Retinal pigment epithelial cell (primary cell): ENCODE data around the gene OR1L8.
"Not testable (repeated sequence)": the region's sequence is repeated elsewhere in the genome, so short reads cannot be mapped to it uniquely, and the experiment has no call there.

Experiments
- DNase-seq: peaks from one replicate; pipeline ENCODE4 v3.0.0-alpha.2; 2010; ENCODE audit warnings: low read depth
- H3K4me3 ChIP-seq: 2 replicates; pipeline ENCODE4 v1.5.1; 2011; ENCODE audit warnings: mild to moderate bottlenecking, low read length, control low read depth, moderate library complexity
- TF ChIP-seq, protein P1 (sequence below): conservative IDR thresholded peaks from 2 replicates; pipeline ENCODE4 v1.5.1; 2011; ENCODE audit warnings: low read depth, low read length, control low read depth, inconsistent platforms

The OR1L8 gene

DNA sequence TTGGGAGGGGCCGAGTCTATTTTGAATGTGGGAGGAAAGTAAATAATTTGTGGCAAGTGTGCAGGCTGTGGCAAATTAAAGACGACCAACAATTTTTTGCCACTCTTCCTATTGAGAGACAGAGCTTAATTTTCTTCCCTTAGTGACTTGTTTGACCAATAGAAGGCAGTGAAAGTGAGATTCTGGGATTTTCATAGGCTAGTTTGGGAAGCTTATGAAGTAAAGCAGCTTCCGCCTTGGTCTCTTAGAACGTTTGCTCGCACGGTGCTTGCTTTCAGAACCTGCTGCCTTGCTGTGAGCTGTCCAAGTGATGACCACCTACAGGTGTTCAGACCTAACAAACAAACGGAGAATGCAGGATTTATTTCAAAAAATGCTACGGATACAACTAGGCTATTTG, 37.0 kb downstream of the OR1L8 start:
- no peak overlapping the region for H3K4me3 ChIP-seq
- DNase-seq = no peak
- TF ChIP-seq, protein P1, sequence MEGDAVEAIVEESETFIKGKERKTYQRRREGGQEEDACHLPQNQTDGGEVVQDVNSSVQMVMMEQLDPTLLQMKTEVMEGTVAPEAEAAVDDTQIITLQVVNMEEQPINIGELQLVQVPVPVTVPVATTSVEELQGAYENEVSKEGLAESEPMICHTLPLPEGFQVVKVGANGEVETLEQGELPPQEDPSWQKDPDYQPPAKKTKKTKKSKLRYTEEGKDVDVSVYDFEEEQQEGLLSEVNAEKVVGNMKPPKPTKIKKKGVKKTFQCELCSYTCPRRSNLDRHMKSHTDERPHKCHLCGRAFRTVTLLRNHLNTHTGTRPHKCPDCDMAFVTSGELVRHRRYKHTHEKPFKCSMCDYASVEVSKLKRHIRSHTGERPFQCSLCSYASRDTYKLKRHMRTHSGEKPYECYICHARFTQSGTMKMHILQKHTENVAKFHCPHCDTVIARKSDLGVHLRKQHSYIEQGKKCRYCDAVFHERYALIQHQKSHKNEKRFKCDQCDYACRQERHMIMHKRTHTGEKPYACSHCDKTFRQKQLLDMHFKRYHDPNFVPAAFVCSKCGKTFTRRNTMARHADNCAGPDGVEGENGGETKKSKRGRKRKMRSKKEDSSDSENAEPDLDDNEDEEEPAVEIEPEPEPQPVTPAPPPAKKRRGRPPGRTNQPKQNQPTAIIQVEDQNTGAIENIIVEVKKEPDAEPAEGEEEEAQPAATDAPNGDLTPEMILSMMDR = no peak

DNA sequence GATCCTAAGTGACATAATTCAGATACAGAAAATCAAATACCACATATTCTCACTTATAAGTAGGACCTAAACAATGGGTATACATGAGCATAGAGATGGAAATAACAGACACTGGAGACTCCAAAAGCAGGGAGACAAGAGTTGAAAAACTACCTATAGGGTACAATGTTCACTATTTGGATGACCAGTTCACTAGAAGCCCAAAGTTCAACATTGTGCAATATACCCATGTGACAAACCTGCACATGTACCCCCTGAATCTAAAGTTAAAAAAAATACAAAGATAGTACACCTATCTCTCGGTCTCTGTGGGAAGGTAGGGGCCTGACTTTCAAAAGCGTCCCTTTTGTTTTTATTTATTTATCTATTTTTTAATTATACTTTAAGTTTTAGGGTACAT, 44.4 kb downstream of the OR1L8 start:
- no peak for DNase-seq
- TF ChIP-seq, protein P1 = no peak
- H3K4me3 ChIP-seq = no peak overlapping the region

DNA sequence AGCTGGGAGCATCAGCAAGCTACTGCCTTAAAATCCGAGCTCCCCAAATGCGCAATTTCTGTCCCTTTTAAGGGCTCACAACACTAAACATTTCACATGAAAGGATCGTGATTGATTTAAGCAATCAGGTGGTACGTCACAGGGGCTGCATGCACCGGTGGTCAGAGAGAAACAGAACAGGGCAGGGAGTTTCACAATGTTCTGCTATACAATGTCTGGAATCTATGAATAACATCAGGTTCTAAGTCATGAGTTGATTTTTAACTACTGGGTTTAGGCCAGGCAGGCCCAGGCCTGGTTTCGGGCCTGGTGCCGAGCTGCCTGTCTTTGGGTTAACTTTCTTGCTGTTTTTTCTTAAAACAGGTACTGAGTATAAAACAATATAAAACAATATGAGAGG, 46.1 kb downstream of the OR1L8 start:
- DNase-seq, H3K4me3 ChIP-seq: not testable (repeated sequence)

DNA sequence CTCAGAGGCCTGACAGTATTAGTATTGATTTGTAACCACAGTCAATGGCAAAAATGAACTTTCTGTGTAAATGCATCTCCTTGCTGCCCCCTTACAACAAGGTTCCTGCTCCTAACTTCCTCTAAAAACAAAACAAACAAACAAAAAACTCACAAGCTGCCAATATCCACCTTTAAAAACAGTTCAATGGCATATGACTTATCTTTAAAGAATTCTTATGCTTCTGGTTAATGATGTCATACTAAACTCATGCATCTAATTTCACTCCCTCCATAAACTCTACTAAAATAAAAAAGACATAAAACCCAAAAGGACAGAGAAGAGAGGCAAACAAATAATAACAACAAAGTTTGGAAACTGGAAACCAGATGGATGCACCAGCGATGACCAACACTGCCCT, 47.0 kb downstream of the OR1L8 start:
- TF ChIP-seq, protein P1 = no peak
- H3K4me3 ChIP-seq = no peak overlapping the region
- DNase-seq = no peak

DNA sequence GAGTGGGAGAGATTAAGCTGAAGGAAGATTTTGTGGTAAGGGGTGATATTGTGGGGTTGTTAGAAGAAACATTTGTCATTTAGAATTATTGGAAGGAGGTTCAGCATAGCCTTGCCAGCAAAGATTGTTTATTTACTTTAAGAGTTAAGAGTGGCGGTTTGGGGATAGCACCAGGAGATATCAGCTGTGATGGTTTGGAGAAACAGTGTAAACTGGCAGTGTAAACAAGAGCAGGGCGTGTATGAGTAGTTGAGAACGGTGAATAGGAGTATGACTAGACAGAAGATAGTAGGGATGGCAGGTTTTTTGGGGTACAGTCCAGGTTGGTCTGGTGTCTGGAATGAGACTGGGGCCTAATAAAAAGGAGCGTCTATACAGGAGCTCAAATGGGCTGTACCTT, 52.0 kb downstream of the OR1L8 start:
- H3K4me3 ChIP-seq, DNase-seq: not testable (repeated sequence)

DNA sequence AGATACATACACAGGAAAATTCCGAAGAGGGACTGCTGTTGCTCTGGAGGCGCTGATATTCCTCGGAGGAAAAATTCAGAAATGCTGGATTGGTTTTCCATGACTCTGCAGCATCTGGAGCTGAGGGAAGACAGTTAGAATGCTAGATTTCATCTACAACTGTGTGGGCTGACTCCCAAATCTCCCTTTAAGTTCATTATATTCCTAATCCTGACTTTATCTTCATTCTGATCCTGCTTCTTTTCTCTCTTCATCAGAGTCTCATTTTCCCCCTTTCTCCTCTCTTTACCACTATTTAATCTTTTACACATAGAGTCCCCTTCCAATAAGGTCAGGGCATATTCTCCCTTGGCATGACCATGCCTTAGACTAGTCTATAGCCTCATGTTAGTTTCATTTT, 56.0 kb downstream of the OR1L8 start, which contains the start of gene OR1N1:
TSS of gene OR1N1 (minus strand) at position 101 of the 400 bp plus-strand sequence. CDS start at position 101, 0 bp downstream.
- DNase-seq = no peak
- TF ChIP-seq, protein P1 = no peak

DNA sequence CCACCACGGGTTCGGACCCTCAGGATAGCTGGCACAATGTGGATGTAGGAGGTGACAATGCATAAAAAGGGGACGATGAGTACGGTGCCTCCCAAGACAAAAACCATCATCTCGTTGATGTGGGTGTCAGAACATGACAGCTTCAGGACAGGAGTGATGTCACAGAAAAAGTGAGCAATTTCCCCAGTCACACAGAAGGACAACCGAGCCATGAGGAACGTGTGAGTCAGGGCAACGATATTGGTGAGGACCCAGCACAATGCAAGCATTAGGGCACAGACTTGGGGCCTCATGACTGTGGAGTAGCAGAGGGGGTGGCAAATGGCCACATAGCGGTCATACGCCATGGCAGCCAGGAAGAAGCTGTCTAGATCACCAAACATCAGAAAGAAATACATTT, 56.6 kb downstream of the OR1L8 start:
- TF ChIP-seq, protein P1 = no peak
- no peak overlapping the region for H3K4me3 ChIP-seq
- no peak for DNase-seq

More for the DNA sequence above, 56.0 kb downstream of the OR1L8 start, which contains the start of gene OR1N1:
- H3K4me3 ChIP-seq = no peak within 1 kb of the TSS

DNA sequence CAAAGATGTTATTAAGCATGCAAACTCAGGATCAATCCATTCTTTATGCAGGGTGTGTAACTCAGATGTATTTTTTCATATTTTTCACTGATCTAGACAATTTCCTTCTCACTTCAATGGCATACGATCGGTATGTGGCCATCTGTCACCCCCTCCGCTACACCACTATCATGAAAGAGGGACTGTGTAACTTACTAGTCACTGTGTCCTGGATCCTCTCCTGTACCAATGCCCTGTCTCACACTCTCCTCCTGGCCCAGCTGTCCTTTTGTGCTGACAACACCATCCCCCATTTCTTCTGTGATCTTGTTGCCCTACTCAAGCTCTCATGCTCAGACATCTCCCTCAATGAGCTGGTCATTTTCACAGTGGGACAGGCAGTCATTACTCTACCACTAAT, 63.8 kb downstream of the OR1L8 start:
- TF ChIP-seq, protein P1 = no peak
- DNase-seq = no peak

More for the DNA sequence above, 63.8 kb downstream of the OR1L8 start:
- H3K4me3 ChIP-seq = no peak overlapping the region
